HL-60 (cell line): ENCODE results near the gene SLC25A41.

ENCODE experiments used
- DNase-seq, 2 experiments: peaks; one replicate each; pipeline ENCODE4 v3.0.0-alpha.2; 2010 to 2020; ENCODE audit warnings: low read depth in 1 of 2, low spot score in 1 of 2
- H3K27ac ChIP-seq: fragments of 250-450 bp; sonication (Bioruptor Pico); replicated peaks from 2 replicates; pipeline ENCODE4 v1.5.1; 2020; ENCODE audit warnings: mild to moderate bottlenecking, moderate library complexity
- H3K27me3 ChIP-seq: fragments of 250-450 bp; sonication (Bioruptor Pico); 2 replicates; pipeline ENCODE4 v1.5.1; 2021; ENCODE audit warnings: mild to moderate bottlenecking, moderate library complexity; ENCODE audit not compliant: insufficient read depth, poor library complexity, severe bottlenecking
- H3K4me3 ChIP-seq: replicated peaks from 2 replicates; pipeline ENCODE4 v1.5.1; 2011; ENCODE audit warnings: mild to moderate bottlenecking, control low read depth, low read length; ENCODE audit not compliant: insufficient read depth
- GABPA ChIP-seq: IDR thresholded peaks from 2 replicates; pipeline ENCODE4 v1.6.1; 2012; ENCODE audit warnings: low read depth
- POLR2AphosphoS5 ChIP-seq: IDR thresholded peaks from 2 replicates; pipeline ENCODE4 v1.6.1; 2012; ENCODE audit warnings: low read depth
- SPI1 ChIP-seq: IDR thresholded peaks from 2 replicates; pipeline ENCODE4 v1.6.1; 2012; ENCODE audit warnings: low read depth, mild to moderate bottlenecking, borderline replicate concordance
- long read RNA-seq: library from polyadenylated mRNA; unstranded; transcript quantifications from one replicate; pipeline ENCODE4 v2.0.0, GENCODE V29; 2020
- TF ChIP-seq, protein P1 (sequence below): IDR thresholded peaks from one replicate; pipeline ENCODE4 v1.5.1; 2011; ENCODE audit warnings: low read length, control low read depth, inconsistent platforms; ENCODE audit not compliant: insufficient read depth
- TF ChIP-seq, protein P2 (sequence below): IDR thresholded peaks from 2 replicates; pipeline ENCODE4 v1.6.1; 2012; ENCODE audit warnings: low read depth; ENCODE audit not compliant: insufficient replicate concordance

Gene SLC25A41
- long read RNA-seq: 0 reads

DNA sequence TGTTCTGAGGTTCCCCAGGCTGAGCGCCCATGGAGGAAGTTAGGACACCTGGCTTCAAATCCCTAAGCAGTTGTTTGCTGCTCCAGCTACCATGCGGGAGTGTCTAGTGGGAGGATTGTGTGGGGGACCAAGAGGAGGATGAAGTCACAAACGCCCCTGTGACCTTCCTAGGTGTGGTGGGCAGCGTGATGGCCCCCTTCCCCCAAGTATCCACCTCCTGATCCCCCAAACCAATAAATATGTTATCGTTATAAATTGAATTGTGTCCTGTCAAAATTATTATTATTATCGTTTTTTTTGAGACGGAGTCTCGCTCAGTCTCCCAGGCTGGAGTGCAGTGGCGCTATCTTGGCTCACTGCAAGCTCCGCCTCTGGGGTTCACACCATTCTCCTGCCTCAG, at the start of gene SLC25A41:
Gene SLC25A41, minus strand, starts transcription at position 101 of the 400 bp plus-strand sequence. Its CDS starts 70 bp downstream, at position 31.
- Histone ChIP-seq H3K27ac (no peak within 1 kb of the TSS), H3K4me3 (no peak within 1 kb of the TSS), H3K27me3 (no peaks in the 10 kb centered on the region)
- TF ChIP-seq POLR2AphosphoS5 (no peak), SPI1 (no peak), GABPA (no peak)
- TF ChIP-seq, protein P1, sequence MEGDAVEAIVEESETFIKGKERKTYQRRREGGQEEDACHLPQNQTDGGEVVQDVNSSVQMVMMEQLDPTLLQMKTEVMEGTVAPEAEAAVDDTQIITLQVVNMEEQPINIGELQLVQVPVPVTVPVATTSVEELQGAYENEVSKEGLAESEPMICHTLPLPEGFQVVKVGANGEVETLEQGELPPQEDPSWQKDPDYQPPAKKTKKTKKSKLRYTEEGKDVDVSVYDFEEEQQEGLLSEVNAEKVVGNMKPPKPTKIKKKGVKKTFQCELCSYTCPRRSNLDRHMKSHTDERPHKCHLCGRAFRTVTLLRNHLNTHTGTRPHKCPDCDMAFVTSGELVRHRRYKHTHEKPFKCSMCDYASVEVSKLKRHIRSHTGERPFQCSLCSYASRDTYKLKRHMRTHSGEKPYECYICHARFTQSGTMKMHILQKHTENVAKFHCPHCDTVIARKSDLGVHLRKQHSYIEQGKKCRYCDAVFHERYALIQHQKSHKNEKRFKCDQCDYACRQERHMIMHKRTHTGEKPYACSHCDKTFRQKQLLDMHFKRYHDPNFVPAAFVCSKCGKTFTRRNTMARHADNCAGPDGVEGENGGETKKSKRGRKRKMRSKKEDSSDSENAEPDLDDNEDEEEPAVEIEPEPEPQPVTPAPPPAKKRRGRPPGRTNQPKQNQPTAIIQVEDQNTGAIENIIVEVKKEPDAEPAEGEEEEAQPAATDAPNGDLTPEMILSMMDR: no peak
- TF ChIP-seq, protein P2, sequence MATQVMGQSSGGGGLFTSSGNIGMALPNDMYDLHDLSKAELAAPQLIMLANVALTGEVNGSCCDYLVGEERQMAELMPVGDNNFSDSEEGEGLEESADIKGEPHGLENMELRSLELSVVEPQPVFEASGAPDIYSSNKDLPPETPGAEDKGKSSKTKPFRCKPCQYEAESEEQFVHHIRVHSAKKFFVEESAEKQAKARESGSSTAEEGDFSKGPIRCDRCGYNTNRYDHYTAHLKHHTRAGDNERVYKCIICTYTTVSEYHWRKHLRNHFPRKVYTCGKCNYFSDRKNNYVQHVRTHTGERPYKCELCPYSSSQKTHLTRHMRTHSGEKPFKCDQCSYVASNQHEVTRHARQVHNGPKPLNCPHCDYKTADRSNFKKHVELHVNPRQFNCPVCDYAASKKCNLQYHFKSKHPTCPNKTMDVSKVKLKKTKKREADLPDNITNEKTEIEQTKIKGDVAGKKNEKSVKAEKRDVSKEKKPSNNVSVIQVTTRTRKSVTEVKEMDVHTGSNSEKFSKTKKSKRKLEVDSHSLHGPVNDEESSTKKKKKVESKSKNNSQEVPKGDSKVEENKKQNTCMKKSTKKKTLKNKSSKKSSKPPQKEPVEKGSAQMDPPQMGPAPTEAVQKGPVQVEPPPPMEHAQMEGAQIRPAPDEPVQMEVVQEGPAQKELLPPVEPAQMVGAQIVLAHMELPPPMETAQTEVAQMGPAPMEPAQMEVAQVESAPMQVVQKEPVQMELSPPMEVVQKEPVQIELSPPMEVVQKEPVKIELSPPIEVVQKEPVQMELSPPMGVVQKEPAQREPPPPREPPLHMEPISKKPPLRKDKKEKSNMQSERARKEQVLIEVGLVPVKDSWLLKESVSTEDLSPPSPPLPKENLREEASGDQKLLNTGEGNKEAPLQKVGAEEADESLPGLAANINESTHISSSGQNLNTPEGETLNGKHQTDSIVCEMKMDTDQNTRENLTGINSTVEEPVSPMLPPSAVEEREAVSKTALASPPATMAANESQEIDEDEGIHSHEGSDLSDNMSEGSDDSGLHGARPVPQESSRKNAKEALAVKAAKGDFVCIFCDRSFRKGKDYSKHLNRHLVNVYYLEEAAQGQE: no peak
- DNase-seq: no peak

DNA sequence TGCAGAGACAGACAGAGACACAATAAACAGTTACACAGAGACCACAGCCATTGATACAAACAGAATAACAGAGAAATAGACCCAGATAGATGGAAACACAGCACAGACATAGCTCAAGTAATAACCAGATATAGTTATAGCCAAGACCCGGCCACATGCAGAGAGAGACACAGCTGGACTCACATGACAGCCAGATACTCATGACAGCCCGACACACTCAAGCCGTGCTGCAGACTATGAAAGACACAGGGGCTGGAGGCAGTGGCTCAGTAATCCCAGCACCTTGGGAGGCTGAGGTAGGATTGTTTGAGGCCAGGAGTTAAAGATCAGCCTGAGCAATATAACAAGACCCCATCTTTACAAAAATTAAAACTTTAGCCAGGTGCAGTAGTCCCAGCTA, 49.7 kb upstream of the SLC25A41 start:
- H3K27me3 ChIP-seq: no peaks in the 10 kb centered on the region
- no peak overlapping the region for H3K27ac ChIP-seq
- no peak overlapping the region for H3K4me3 ChIP-seq
- no peak for DNase-seq
- TF ChIP-seq GABPA: no peak

DNA sequence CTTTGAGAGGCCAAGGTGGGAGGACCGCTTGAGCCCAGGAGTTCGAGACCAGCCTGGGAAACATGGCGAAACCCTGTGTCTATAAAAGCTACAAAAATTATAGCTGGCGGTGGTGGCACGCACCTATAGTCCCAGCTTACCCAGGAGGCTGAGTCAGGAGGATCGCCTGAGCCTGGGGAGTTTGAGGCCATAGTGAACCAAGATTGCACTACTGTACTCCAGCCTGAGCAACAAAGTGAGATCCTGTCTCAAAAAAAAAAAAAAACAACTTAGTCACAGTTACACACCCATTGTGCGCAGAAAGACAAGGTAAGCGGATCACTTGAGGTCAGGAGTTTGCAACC, 48.8 kb upstream of the SLC25A41 start:
- TF ChIP-seq SPI1 (no peak), POLR2AphosphoS5 (no peak), GABPA (no peak)
- TF ChIP-seq, protein P2: no peak
- TF ChIP-seq, protein P1: no peak
- peak overlapping the region; percentile 90 for H3K27ac ChIP-seq
- no peak overlapping the region; the same call in 1 of the 2 replicates for H3K4me3 ChIP-seq

DNA sequence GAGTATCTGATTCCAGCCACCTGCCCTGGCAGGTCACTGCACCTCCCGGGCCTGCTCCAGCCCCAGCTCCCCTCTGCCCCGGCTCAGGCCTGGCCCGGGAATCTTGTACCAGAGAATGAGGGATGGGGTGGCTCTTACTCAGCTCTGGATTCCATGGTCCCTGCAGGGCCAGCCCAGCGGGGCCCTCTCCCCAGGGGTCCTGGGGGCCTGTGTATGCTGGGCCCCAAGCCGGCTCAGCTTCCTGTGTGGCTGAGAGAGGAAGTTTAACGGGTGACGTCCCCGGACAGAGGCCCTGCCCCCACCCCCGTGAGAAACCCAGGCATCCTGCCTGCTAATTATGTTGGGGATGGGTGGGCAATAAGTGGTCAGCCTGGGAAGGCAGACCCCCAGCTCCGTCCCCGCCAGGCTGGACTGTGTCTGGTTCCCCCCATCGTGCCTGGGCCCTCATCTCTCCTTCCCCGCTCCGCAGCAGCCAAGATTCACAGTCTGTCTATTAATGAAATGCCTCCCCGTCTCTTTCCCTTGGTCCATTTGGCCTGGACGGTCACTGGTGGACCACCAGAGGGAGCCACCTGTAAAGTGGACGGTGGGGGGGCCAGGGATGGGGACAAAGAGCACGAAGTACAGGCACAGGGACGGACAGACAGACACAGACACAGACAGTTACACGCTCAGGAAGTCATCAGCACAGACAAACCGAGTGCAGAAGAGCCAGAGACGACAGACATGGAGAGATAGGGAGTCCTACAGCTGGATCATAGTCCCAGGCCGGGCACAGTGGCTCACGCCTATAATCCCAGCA, 48.2 kb upstream of the SLC25A41 start, which contains the start of gene DENND1C:
Gene DENND1C, minus strand, starts transcription at position 247 of the 802 bp plus-strand sequence. Its CDS starts 92 bp downstream, at position 155.
- no peak for TF ChIP-seq POLR2AphosphoS5
- TF ChIP-seq, protein P2: peak; percentile 26
- TF ChIP-seq GABPA: no peak
- TF ChIP-seq, protein P1: peak; percentile 11
- TF ChIP-seq SPI1: peak; percentile 83
- Histone ChIP-seq H3K4me3 (peak within 1 kb of the TSS; percentile 65), H3K27ac (peak within 1 kb of the TSS; percentile 90), H3K27me3 (no peaks in the 10 kb centered on the region)
- peak in 1 of 2 experiments; percentile 77 for DNase-seq

More for the DNA sequence above, 48.8 kb upstream of the SLC25A41 start:
- no peak for DNase-seq
- no peaks in the 10 kb centered on the region for H3K27me3 ChIP-seq
